ENCODE results near the gene BNC2.

BNC2 gene

GRCh38 chr9:16715404-16715803 is 155.1 kb downstream of the BNC2 start:
- no peak for DNase-seq (ENCODE audit: low read depth, low spot score)

GRCh38 chr9:16712787-16713186 is 157.7 kb downstream of the BNC2 start:
- no peak for DNase-seq (ENCODE audit: low read depth, low spot score)

GRCh38 chr9:16710888-16711287 is 159.6 kb downstream of the BNC2 start:
- no peak for DNase-seq (ENCODE audit: low read depth, low spot score)

GRCh38 chr9:16709924-16710323 is 160.5 kb downstream of the BNC2 start:
- DNase-seq (ENCODE audit: low read depth, low spot score): no peak

GRCh38 chr9:16708656-16709435 is 161.6 kb downstream of the BNC2 start:
- peak; percentile 75 for DNase-seq (ENCODE audit: low read depth, low spot score)

- peak; percentile 99 for DNase-seq (ENCODE audit: low read depth, low spot score)
These were observed 165.3 kb downstream of the BNC2 start for GRCh38 chr9:16705111-16705604.

GRCh38 chr9:16704116-16705110 is 166.1 kb downstream of the BNC2 start:
- peak; percentile 40 for DNase-seq (ENCODE audit: low read depth, low spot score)

- DNase-seq (ENCODE audit: low read depth, low spot score): no peak
These were observed 169.1 kb downstream of the BNC2 start for GRCh38 chr9:16701347-16701746.

GRCh38 chr9:16693616-16694015 is 176.9 kb downstream of the BNC2 start:
- no peak for DNase-seq (ENCODE audit: low read depth, low spot score)

- DNase-seq (ENCODE audit: low read depth, low spot score): no peak
These were observed 179.8 kb downstream of the BNC2 start for GRCh38 chr9:16690628-16691027.

- DNase-seq (ENCODE audit: low read depth, low spot score): no peak
These were observed 180.3 kb downstream of the BNC2 start for GRCh38 chr9:16690205-16690604.

- DNase-seq (ENCODE audit: low read depth, low spot score): peak; percentile 62
These were observed 181.0 kb downstream of the BNC2 start for GRCh38 chr9:16689351-16689938.

GRCh38 chr9:16688814-16689213 is 181.7 kb downstream of the BNC2 start:
- no peak for DNase-seq (ENCODE audit: low read depth, low spot score)

- DNase-seq (ENCODE audit: low read depth, low spot score): no peak
These were observed 182.6 kb downstream of the BNC2 start for GRCh38 chr9:16687678-16688369.

GRCh38 chr9:16683326-16683725 is 187.1 kb downstream of the BNC2 start:
- no peak for DNase-seq (ENCODE audit: low read depth, low spot score)

GRCh38 chr9:16682273-16682672 is 188.2 kb downstream of the BNC2 start:
- DNase-seq (ENCODE audit: low read depth, low spot score): no peak

GRCh38 chr9:16681652-16681987 is 188.8 kb downstream of the BNC2 start:
- no peak for DNase-seq (ENCODE audit: low read depth, low spot score)

GRCh38 chr9:16680975-16681651 is 189.4 kb downstream of the BNC2 start:
- no peak for DNase-seq (ENCODE audit: low read depth, low spot score)

- no peak for DNase-seq (ENCODE audit: low read depth, low spot score)
These were observed 189.9 kb downstream of the BNC2 start for GRCh38 chr9:16680541-16680940.

GRCh38 chr9:16679327-16679821 is 191.1 kb downstream of the BNC2 start:
- DNase-seq (ENCODE audit: low read depth, low spot score): peak; percentile 27

GRCh38 chr9:16676519-16676918 is 194.0 kb downstream of the BNC2 start:
- DNase-seq (ENCODE audit: low read depth, low spot score): no peak

Measured in astrocyte of the hippocampus (primary cell).